HG03108 (cell line): ENCODE results near the gene NSG2.
"Not testable (repeated sequence)": the region's sequence is repeated elsewhere in the genome, so short reads cannot be mapped to it uniquely, and the experiment has no call there.

Source experiments
- ATAC-seq: cut with Tn5 transposase; IDR thresholded peaks from one replicate; pipeline ENCODE4 v1.9.1; 2021; ENCODE audit warnings: moderate library complexity; ENCODE audit not compliant: unreplicated experiment

Gene NSG2

DNA sequence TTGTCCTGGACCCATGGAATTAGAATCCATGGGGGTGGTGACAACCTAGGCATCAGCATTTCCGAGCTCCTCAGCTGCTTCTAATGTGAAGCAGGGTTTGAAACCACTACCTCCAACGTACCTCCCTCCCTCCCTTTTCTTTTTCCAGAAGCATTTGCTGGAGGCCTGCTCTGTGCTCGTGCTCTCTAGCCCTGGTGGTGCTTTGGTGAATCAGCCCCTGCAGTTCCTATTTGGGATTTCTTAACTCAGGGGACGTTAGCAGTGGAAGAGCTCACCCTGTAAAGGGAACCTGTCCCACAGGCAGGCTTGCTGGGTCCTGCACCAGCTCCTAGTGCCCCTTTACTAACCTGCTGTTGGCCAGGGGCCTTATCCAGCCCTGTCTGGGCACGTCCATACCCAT, 55.0 kb downstream of the NSG2 start:
- no peak for ATAC-seq

DNA sequence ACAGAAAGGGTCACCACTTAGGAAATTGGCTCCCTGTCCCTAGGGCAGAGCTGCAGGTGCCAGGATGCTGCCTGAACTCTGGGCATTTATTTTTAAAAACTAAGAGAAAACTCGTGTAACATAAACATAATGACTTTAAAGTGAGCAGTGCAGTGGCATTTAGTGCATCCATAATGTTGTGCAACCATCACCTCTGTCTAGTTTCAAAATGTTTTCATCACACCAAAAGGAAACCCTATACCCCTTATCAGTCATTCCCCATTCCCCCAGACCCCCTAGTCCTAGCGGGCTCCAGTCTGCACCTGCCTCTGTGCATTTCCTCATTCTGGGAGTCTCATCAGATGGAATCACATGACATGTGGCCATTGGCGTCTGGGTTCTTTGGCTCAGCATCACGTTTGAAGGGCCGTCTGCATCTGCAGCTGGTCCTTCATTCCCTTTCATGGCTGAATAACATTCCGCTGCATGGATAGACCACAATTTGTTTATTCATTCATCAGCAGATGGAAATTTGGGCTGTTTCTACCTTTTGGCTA, 55.8 kb downstream of the NSG2 start:
- no peak for ATAC-seq

DNA sequence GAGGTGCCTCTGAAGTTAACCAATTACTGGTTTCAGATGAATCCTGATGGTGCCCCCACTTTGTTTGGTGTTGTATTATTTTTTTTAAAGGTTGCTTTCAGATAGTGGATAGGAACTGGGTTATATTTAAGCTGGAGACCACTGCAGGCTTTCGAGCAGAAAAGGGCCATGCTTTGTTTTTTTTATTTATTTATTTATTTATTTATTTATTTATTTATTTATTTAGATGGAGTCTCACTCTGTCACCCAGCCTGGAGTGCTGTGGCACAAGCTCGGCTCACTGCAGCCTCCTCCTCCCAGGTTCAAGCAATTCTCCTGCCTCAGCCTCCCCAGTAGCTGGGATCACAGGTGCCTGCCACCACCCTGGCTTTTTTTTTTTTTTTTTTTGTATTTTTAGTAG, 57.1 kb downstream of the NSG2 start:
- not testable (repeated sequence) for ATAC-seq

DNA sequence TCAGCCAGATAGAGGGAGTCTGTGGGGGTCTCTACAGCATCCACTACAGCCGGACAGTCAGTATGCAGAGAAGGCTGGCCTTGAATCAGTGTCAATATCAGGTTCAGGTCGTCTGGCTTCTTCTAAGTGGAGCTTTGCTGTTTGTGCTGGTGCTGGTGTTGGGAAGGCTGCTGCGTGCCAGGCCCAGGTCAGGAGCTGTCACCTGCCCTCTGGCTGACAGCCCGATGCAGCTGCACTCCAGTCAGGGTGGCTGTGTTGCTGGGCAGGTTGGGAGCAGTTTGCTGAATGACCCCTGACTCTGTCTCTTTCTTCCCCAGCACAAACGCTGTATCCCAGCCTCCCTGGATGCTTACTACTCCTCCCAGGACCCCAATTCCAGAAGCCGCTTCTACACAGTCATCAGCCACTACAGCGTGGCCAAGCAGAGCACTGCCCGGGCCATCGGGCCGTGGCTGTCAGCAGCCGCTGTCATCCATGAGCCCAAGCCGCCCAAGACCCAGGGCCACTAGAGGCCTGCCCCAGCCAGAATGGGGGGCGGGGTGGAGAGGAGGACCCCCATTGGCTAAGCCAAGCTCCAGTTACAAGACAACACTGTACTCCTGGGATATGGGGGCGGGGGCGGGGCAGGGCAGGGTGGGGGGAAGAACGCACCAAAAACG, 61.6 kb downstream of the NSG2 start:
- ATAC-seq, result no peak

DNA sequence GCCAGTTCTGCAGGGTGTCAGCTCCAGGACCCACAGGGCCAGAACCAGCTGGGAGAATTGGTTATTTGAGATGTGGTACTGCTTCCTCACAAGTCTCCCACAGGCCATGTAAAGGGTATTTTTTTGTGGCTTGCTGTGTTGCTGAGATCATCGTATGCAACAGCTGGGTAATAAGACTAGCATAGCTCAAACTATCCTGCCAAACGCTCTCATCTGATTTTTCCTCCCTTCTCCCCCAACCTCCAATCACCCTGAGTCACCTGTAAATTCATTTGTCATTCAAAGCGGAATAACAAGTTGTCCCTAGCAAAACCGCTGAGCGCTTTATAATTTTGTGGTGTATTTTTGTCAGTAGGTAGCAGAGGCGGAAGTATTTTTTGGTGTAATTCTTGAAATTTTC, 63.2 kb downstream of the NSG2 start:
- ATAC-seq, result no peak

DNA sequence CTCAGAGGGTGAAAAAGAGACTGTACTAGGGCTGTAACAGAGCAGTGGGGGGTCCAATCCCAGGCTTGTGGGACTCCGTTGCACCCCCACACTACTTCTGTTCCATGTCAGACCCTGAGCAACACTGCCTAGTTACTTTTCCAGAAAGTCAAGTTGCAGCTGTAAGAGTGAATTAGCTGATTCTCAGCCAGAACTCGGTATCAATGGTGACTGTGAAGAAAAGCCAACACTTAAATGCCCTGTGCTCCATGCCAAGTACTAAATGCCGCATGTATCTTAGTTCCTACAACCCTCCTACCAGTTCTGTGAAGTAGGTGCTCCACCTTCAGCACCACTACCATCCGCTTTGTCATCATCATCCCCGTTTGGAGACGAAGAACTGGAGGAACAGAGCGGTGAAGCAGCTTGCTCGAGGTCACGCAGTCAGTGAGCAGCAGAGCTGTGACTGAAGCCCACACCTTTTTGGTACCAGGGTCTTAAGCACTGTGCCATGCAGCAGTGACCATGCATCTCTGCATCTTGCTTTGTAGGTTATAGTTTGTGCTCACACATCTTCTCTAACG, 64.3 kb downstream of the NSG2 start:
- no peak for ATAC-seq

DNA sequence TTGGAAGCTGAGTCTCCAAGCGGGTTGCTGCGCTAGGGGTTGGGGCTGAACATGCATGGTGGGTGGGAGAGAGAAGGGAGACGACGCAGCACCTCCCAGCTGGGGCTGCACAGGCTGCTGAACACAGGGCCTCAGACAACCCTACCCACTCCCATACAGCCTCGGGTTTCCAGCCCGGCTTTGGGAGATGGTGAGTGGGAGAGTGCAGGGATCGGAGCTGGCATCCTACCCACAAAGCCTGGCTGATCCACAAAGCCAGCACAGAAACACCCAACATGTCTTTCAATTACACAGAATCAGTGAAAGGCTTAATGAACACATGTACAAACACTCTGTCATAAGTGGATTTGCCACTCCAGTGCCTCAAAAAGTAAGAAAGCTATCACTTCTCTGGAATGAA, 64.8 kb downstream of the NSG2 start:
- ATAC-seq, result no peak

DNA sequence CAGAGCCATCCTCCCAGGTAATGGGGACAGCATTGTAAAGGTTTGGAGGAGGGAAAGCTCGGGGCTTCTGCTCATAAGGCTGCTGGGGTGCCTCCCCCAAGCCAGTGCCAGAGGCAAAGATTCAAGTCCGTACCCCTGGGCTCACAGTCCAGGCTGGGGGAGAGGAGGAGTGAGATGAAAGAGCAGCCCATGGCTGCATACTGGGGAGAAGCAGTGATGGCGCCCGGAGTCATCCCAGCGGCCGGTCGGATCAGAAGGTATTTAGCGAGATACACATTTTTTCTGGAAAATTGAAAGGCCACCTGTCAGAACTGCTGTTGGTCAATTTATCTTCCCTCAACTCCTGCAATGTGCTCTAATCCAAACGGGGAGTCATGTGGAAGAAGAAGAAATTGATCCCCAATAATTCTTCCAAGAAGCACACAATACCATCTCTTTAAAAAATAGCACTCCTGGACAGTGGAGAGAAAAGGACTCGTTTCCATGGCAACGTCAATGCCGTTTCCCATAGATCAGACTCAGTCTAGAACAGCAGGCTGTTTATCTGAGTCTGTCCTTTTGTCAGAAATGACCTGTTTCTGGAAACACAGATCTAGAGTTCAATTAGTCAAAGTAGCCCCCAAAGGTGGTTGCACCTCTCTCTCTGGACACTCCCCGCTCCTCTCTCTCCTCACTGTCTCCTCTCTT, 65.9 kb downstream of the NSG2 start:
- ATAC-seq, result no peak

DNA sequence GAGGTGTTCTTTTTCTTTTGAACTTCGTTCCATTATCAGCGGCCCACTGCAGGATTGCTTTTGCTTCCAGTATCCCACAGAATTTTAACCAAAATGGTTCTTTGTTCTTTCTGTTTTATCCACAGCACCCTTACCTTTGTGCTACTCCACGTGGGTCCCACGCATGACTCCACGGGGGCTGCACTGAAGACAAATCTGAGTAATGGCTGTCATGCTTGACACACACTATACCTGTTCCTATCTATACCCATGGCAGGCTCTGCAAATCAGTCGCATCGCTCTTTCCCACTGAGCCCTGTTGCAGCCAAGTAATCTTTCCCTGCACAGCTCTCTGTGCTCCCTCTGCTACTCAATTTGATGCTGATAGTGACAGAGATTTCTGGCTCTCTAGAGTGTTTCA, 69.7 kb downstream of the NSG2 start:
- no peak for ATAC-seq

DNA sequence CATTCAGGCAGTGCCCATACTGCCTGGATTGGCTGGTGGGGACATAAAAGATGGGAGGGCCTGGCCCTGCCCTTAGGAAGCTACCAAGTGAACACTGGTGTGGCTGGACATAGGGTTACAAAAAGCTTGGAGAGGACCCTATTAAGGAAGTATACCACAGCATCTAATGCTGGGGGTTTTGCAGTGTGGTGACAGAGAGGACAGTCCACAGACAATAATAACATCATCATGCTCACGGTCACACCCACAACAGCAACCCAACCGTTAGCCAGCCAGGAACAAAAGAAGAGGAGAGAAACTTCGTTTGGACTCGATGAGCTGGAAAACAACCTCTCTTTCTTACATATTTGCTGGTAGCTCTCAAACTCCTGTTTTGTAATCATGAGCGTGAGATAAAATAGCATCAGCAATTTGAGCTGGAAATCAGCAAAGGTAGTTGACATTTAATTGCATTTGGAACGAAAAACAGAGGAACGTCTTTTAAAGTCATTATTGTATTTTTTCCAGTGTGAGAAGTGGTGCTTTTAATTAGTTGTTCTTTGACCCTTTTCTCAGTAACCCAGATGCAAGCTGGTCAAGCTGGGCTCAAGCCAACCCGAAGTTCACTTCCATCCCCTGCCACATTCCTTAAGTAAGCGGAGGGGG, 73.4 kb downstream of the NSG2 start:
- ATAC-seq, result no peak

DNA sequence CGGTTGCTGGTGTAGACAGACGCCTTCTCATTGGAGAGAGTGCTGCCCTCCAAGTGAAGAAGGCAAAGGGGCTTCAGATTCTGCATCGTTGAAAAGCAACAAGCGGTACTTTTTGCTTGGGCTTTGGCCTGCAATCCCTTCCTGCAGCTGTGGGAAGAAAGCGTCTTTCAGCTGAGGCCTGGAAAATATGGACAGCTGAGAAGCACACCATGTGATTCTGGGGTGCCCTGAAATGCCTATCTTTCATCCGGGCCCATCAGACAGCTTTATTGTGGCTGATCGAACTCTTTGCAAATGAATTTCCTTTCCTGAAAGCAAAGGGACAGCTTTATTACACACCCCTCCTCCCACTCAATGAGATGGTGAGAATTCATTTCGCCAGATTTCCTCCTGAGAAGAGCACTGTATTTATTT, 74.0 kb downstream of the NSG2 start:
- no peak for ATAC-seq

DNA sequence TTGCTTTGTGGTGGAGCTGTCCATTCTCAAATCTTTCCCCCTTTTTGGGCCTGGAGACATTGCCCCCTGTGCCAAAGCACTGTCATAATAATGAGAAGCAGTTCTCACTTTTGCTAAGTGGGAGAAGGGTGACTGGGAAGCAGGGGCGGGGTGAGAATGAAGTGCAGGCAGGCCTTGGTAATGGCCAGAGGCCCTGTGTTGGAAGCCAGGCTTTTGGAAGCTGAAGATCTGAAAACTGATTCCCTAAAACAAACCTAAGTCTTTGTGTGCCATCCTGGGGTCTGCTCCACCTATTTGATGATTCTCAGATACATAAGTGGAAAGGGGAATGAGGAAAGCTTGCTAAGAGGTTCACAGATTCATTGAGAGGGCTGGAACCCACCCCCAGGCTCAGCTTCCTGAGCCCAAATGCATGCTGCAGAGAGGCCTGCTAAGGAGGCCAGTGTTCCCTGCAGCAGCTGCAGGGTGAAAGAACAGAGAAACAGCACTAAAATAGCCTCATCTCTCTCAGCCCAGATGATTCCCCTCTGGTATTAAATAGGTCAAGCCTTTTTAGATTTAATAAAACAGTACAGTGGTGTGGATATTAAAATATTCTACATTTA, 75.0 kb downstream of the NSG2 start:
- ATAC-seq, result no peak

DNA sequence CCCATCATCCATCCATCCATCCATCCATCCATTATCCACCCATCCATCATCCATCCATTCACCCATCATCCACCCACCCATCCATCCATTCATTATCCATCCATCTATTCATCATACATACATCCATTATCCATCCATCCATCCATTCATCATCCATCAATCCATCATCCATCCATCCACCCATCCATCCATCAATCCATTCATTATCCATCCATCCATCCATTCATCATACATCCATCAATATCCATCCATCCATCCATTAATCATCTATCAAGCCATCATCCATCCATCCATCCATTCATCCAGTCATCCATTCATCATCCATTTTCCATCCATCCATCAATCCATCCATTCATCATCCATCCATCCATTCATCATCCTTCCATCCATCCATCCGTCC, 89.0 kb downstream of the NSG2 start:
- no peak for ATAC-seq

DNA sequence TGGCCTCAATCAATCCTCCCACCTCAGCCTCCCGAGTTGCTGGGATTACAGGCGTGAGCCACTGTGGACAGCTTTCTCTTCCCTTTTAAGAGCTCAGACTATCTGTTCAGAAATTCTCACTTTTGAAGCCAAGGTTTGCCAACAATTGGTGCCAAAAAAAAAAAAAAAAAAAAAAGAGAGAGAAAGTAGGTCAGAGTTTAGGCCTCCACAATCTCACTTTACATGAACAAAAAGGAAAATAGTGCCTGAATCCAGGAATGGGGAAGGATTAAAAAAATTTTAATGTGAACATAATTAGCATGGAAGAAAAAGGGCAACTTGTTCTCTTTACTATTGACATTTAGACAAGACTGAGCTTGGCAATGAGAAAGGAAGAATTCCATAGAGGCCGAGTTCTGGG, 94.1 kb downstream of the NSG2 start:
- no peak for ATAC-seq

DNA sequence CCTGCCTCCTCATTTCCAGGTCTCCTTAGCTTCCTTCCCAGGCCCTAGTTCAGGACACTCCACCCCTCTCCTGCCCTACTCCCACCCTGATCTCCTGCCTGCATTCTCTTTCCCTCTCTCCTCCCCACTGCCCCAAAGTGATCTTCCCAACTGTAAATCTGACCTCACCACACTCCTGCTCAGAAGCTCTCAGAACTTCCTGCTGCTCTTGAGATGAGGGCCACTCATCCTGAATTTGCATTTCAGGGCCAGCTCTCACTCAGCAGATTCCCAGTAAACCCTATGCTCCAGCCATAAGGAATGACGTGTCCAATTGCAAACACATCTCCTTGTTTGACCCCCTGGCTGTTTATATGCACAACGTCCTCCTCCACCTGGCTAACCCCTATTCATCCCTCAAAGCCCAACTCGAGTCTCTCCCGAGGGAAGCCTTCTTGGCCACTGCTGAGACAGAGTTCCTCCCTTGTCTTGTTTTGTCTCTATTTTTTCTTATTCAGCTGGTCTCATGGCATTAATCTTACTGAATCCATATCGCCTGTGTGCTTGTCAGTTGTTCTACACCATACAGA, 95.0 kb downstream of the NSG2 start:
- ATAC-seq, result no peak

DNA sequence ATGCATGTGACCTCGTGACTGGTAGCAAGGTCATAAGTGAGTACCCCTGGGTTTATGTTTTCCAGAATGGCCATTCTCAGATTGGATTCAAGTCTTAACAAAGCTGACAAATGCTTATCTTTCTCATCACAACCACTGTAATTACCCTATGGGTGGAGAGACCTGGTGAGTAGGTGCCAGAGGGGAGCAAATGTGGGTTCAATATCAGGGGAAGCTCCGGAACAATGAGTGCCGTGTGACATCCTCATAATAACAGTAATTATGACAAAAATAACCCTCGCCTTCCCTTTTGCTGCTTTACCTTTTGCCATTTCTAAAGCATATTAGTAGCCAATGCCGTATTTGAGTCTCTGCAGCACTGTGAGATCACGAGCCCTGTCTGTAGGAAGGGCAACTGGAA, 95.9 kb downstream of the NSG2 start:
- no peak for ATAC-seq

DNA sequence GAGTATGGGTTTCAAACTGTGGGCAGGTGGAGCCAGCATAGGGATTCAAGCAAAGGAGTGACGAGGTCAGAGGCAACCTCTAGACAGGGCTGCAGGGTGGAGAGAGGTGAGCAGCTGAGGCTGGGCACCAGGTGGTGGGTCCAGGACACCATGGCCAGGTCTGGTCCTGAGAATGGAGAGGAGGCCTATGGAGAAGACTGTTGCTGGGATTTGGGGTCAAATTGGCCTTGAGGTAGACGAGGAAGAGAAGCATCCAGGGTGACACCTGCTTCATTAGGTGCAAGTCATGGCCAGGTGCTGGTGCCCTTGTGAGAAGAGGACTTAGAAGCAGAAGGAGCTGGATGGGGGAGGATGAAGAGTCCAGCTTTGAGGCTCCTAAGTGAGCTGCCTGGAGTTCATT, 99.6 kb downstream of the NSG2 start:
- no peak for ATAC-seq

DNA sequence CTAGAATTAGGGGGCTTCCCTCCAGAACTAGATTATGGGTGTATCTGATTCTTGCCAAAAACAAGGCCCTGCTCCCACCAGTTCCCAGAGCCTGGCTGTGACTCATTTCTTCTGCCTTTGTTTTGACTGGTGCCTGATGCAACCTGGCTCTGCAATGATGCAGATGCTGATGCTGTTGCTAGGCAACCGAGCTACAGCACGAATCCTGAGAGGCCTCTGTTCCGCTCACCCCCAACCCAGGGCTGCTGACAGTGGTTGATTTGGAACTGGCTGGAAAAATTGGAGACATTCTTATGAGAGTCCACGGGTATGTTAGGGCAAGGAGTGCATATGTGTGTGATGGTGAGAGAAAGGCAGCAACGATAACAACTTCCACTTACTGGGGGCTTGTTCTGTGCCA, 100.3 kb downstream of the NSG2 start:
- ATAC-seq, result no peak

DNA sequence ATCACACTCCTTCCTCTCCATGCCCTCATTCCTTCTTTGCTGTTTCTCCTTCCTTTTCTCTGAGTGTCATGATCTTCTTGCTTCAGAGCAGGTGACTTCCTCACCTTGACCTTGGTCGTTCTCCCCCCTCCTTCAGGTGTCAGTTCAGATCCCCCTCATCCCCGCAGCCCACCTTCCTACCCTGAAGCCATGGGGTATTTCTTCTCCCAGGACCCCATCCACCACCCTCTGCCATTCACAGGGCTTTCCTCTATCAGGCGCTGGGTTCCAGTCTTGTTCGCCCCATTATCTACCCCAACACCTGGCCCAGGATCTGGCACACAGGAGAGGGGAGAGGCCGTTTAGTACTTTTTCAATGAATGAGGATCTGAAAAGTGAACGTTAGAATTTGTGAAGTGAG, 101.0 kb downstream of the NSG2 start:
- no peak for ATAC-seq

DNA sequence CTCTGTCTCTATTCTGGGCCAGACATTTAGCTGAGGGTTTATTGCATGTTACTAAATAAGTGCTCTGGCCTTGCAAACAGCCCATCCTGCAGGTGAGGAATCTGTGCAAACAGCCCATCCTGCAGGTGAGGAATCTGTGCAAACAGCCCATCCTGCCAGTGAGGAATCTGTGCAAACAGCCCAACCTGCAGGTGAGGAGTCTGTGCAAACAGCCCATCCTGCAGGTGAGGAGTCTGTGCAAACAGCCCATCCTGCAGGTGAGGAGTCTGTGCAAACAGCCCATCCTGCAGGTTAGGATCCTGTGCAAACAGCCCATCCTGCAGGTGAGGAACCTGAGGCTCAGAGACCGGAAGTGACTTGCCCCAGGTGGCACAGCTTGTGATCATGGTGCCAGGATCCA, 101.5 kb downstream of the NSG2 start:
- ATAC-seq, result not testable (repeated sequence)

DNA sequence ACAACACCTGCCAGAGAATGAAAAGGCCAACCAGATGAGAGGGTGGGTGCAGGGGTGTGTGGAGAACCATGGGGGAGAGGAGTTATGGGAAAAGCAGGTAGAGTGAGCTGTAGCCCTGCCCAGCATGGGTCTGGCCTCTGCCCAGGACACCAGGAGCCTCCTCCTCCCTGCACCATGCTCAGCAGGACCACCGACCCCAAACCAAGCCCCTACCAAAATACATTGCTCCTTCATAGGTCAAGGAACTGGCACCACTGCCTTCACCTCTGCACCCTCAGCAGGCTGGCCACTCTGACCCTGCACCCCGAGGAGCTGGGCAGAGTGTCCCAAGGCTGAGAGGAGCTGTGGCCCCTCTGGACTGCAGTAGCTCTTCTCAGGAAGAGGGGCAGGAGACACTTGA, 102.0 kb downstream of the NSG2 start:
- no peak for ATAC-seq
